Glomerular visceral epithelial cell (primary cell): ENCODE data around the gene AMY1B.
"Not testable (repeated sequence)": the region's sequence is repeated elsewhere in the genome, so short reads cannot be mapped to it uniquely, and the experiment has no call there.

Experiments used
- DNase-seq: peaks from one replicate; pipeline ENCODE4 v3.0.0-alpha.2; 2016; ENCODE audit errors: extremely low spot score

AMY1B gene

GRCh38 chr1:103696110-103696509 lies at the start of gene AMY1B:
Gene AMY1B (minus strand): TSS chr1:103696210. CDS start chr1:103695639, 571 bp downstream.
- DNase-seq, result not testable (repeated sequence)

- DNase-seq, result not testable (repeated sequence)
These were observed 49.0 kb upstream of the AMY1B start for GRCh38 chr1:103745040-103745439.

GRCh38 chr1:103744449-103744848 lies 48.4 kb upstream of the AMY1B start:
- DNase-seq, result not testable (repeated sequence)

GRCh38 chr1:103738031-103738430 lies 42.0 kb upstream of the AMY1B start:
- not testable (repeated sequence) for DNase-seq

- not testable (repeated sequence) for DNase-seq
These were observed 39.3 kb upstream of the AMY1B start for GRCh38 chr1:103735334-103735733.

- DNase-seq, result not testable (repeated sequence)
These were observed 25.5 kb upstream of the AMY1B start for GRCh38 chr1:103721473-103721872.

GRCh38 chr1:103717404-103717803 lies 21.4 kb upstream of the AMY1B start:
- not testable (repeated sequence) for DNase-seq

- not testable (repeated sequence) for DNase-seq
These were observed 14.4 kb upstream of the AMY1B start for GRCh38 chr1:103710381-103710780.

GRCh38 chr1:103707670-103708069 lies 11.7 kb upstream of the AMY1B start:
- DNase-seq, result not testable (repeated sequence)

- DNase-seq, result not testable (repeated sequence)
These were observed 5.2 kb upstream of the AMY1B start for GRCh38 chr1:103701256-103701655.

- DNase-seq, result not testable (repeated sequence)
These were observed 4.7 kb upstream of the AMY1B start for GRCh38 chr1:103700669-103701068.

GRCh38 chr1:103697430-103697829 lies 1.4 kb upstream of the AMY1B start:
- not testable (repeated sequence) for DNase-seq

- DNase-seq, result not testable (repeated sequence)
These were observed 19.7 kb downstream of the AMY1B start for GRCh38 chr1:103676335-103676734.

GRCh38 chr1:103655460-103655859 lies 40.5 kb downstream of the AMY1B start, which contains the start of gene AMY1A:
Gene AMY1A (plus strand): TSS chr1:103655760. CDS start chr1:103656331, 571 bp downstream.
- not testable (repeated sequence) for DNase-seq

GRCh38 chr1:103654133-103654532 lies 41.9 kb downstream of the AMY1B start:
- not testable (repeated sequence) for DNase-seq

- DNase-seq, result not testable (repeated sequence)
These were observed 45.1 kb downstream of the AMY1B start for GRCh38 chr1:103650889-103651288.

GRCh38 chr1:103650305-103650704 lies 45.7 kb downstream of the AMY1B start:
- DNase-seq, result not testable (repeated sequence)

- not testable (repeated sequence) for DNase-seq
These were observed 52.1 kb downstream of the AMY1B start for GRCh38 chr1:103643908-103644307.

- DNase-seq, result not testable (repeated sequence)
These were observed 54.8 kb downstream of the AMY1B start for GRCh38 chr1:103641194-103641593.
